HepG2 (cell line): ENCODE measurements around the gene CRTC2. TPM values are rescaled to one million over a fixed set of nuclear protein-coding genes. Genes with fewer than 3 reads are reported as not detected.

Experiments
- ARID2 ChIP-seq: sonication (generic); formaldehyde crosslinking; IDR thresholded peaks from 2 replicates; pipeline ENCODE4 v1.8.1; 2022; ENCODE audit warnings: mild to moderate bottlenecking, missing genetic modification reagents, borderline replicate concordance
- ATF7-NPFF ChIP-seq: sonication (generic); formaldehyde crosslinking; IDR thresholded peaks from 2 replicates; pipeline ENCODE4 v1.8.1; 2023; ENCODE audit warnings: mild to moderate bottlenecking, low read depth, missing genetic modification reagents, moderate library complexity
- CBX1 ChIP-seq: IDR thresholded peaks from one replicate; pipeline ENCODE4 v1.6.1; 2016; ENCODE audit warnings: antibody characterized with exemption, low read depth
- ELF3 ChIP-seq: IDR thresholded peaks from 2 replicates; pipeline ENCODE4 v1.6.1; 2016; ENCODE audit warnings: missing genetic modification reagents, missing compliant biosample characterization
- JARID2 ChIP-seq: sonication (generic); formaldehyde crosslinking; IDR thresholded peaks from 2 replicates; pipeline ENCODE4 v1.8.1; 2023; ENCODE audit warnings: missing genetic modification reagents, inconsistent platforms; ENCODE audit not compliant: insufficient replicate concordance
- LCORL ChIP-seq, 2 experiments: fragments of 450-650 bp in 1 of 2; sonication (generic) in 1 of 2; formaldehyde crosslinking in 1 of 2; IDR thresholded peaks; 2 replicates each; pipeline versions ENCODE4 v1.5.0 to v1.6.1; 2017 to 2020; ENCODE audit warnings: antibody characterized with exemption in 1 of 2, missing genetic modification reagents in 1 of 2
- RAD51 ChIP-seq: fragments of 450-650 bp; IDR thresholded peaks from 2 replicates; pipeline ENCODE4 v1.6.1; 2016; ENCODE audit warnings: borderline replicate concordance
- RELA ChIP-seq: sonication (generic); formaldehyde crosslinking; IDR thresholded peaks from 2 replicates; pipeline ENCODE4 v1.4.0; 2020; ENCODE audit warnings: missing genetic modification reagents
- RXRB ChIP-seq: IDR thresholded peaks from 2 replicates; pipeline ENCODE4 v1.6.1; 2016; ENCODE audit warnings: borderline replicate concordance, missing genetic modification reagents, missing compliant biosample characterization
- SIX1 ChIP-seq: sonication (generic); formaldehyde crosslinking; IDR thresholded peaks from 2 replicates; pipeline ENCODE4 v1.4.0; 2020; ENCODE audit warnings: missing genetic modification reagents, borderline replicate concordance
- SMARCE1 ChIP-seq: fragments of 450-650 bp; IDR thresholded peaks from 2 replicates; pipeline ENCODE4 v1.6.1; 2017; ENCODE audit warnings: borderline replicate concordance
- SP5 ChIP-seq: IDR thresholded peaks from 2 replicates; pipeline ENCODE4 v1.6.1; 2016; ENCODE audit warnings: low read depth, borderline replicate concordance
- SPEN ChIP-seq: sonication (generic); formaldehyde crosslinking; IDR thresholded peaks from 2 replicates; pipeline ENCODE4 v1.5.1; 2020; ENCODE audit warnings: low read depth, mild to moderate bottlenecking, missing genetic modification reagents
- ZBTB21 ChIP-seq: sonication (generic); formaldehyde crosslinking; IDR thresholded peaks from 2 replicates; pipeline ENCODE4 v1.4.0; 2020; ENCODE audit warnings: missing genetic modification reagents
- ZNF225 ChIP-seq: sonication (generic); formaldehyde crosslinking; IDR thresholded peaks from 2 replicates; pipeline ENCODE4 v1.4.0; 2020; ENCODE audit warnings: mild to moderate bottlenecking, missing genetic modification reagents
- ZNF460 ChIP-seq: sonication (generic); formaldehyde crosslinking; IDR thresholded peaks from 2 replicates; pipeline ENCODE4 v1.5.1; 2020; ENCODE audit warnings: missing genetic modification reagents, mild to moderate bottlenecking, borderline replicate concordance
- ZNF549 ChIP-seq: sonication (generic); formaldehyde crosslinking; IDR thresholded peaks from 2 replicates; pipeline ENCODE4 v1.5.0; 2020; ENCODE audit warnings: missing genetic modification reagents
- ZNF569 ChIP-seq: sonication (generic); formaldehyde crosslinking; IDR thresholded peaks from 2 replicates; pipeline ENCODE4 v1.5.0; 2020; ENCODE audit warnings: mild to moderate bottlenecking, missing genetic modification reagents, moderate library complexity, borderline replicate concordance
- ZNF598 ChIP-seq: sonication (generic); formaldehyde crosslinking; IDR thresholded peaks from 2 replicates; pipeline ENCODE4 v1.5.1; 2020; ENCODE audit warnings: mild to moderate bottlenecking, missing genetic modification reagents, borderline replicate concordance
- ZNF768 ChIP-seq: sonication (generic); formaldehyde crosslinking; IDR thresholded peaks from 2 replicates; pipeline ENCODE4 v1.4.0; 2020; ENCODE audit warnings: missing genetic modification reagents
- ZNF773 ChIP-seq: sonication (generic); formaldehyde crosslinking; IDR thresholded peaks from 2 replicates; pipeline ENCODE4 v1.4.0; 2020; ENCODE audit warnings: missing genetic modification reagents, borderline replicate concordance
- polyA plus RNA-seq, 8 experiments: library from polyadenylated mRNA; depleted of rRNA in 3 of 8; stranded (reverse) in 7 of 8; unstranded in 1 of 8; fragments of >200 nt; fragmentation: Illumina TruSeq in 4 of 8; extraction: Trizol in 4 of 8; gene quantifications; 2 replicates each; pipeline versions ENCODE4 v1.2.1 to v1.2.3, GENCODE V29; 2011 to 2016; ENCODE audit warnings: low read depth in 4 of 8, missing spikeins in 1 of 8, mixed read lengths in 1 of 8; ENCODE audit not compliant: insufficient read depth in 1 of 8
- total RNA-seq, 5 experiments: library from RNA; depleted of rRNA; stranded (reverse); fragments of >200 nt; fragmentation: Illumina TruSeq; extraction: Trizol; gene quantifications; 2 replicates each; pipeline ENCODE4 v1.2.3, GENCODE V29; 2016; ENCODE audit warnings: low read depth in 1 of 5
- TF ChIP-seq, protein P1 (sequence below): sonication (generic); formaldehyde crosslinking; IDR thresholded peaks from 2 replicates; pipeline ENCODE4 v1.5.0; 2020; ENCODE audit warnings: missing genetic modification reagents, mild to moderate bottlenecking, borderline replicate concordance
- TF ChIP-seq, protein P2 (sequence below): sonication (generic); formaldehyde crosslinking; IDR thresholded peaks from 2 replicates; pipeline ENCODE4 v1.5.1; 2020; ENCODE audit warnings: mild to moderate bottlenecking, moderate library complexity, missing genetic modification reagents
- TF ChIP-seq, protein P3 (sequence below): sonication (generic); formaldehyde crosslinking; IDR thresholded peaks from 2 replicates; pipeline ENCODE4 v1.5.0; 2020; ENCODE audit warnings: missing genetic modification reagents, mild to moderate bottlenecking, borderline replicate concordance
- TF ChIP-seq, protein P4 (sequence below): IDR thresholded peaks from 2 replicates; pipeline ENCODE4 v1.6.1; 2016; ENCODE audit warnings: low read depth
- TF ChIP-seq, protein P5 (sequence below): sonication (generic); formaldehyde crosslinking; IDR thresholded peaks from 2 replicates; pipeline ENCODE4 v1.8.1; 2023; ENCODE audit warnings: mild to moderate bottlenecking, missing genetic modification reagents, borderline replicate concordance

The CRTC2 gene
- total and polyA plus RNA-seq, 2 of the 13 experiments (the other 11 are each of a cell fraction or from before 2014, with no cell fraction given) = 6.1 to 26.7 TPM

DNA sequence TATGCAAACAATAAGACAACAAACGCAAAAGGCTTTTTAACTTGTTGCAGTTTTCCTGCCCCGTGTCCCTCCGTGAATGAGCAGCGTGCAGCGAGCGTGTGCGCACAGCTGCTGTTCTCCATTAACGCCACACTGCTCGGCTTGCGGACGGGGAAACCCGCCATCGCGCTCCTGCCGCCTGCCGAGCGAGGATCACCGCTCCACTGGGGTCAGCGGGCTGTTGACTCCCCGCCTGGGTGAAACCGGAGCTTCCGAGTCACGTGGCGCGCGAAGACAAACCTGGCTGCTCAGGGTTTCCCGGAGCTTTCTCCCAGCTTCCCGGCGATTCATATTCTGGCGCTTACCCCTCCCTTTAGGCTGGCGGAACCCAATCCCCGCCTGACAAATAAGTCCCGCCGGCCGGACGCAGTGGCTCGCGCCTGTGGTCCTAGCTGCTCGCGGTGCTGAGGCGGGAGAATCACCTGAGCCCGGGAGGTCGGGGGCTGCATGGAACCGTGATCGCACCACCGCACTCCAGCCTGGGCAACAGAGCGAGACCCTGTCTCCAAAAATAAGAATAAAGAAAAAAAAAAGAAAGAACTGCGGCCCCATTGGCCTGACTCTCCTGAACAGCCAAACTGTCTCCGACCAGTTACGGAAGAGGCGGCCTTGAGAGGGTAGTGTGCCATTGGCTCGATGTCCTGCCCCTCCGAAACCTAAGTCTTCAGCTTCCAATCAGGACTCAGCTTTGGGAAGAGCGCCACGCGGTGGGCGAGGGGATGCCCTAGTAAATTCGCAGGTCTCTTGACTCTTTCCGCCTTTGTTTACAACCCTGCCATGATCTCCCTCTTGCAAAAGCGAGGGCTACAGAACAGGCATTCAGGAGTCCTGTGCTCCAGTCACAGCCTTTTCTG is 8.9 kb upstream of the CRTC2 start, which contains the start of gene CREB3L4 (continued):
- TF ChIP-seq ZNF549 (CRISPR knock-in tag) (no peak), RELA (no peak), SMARCE1 (no peak), ELF3 (CRISPR knock-in tag) (peak; percentile 51), JARID2 (CRISPR knock-in tag) (no peak), CBX1 (peak; percentile 80), ZNF225 (CRISPR knock-in tag) (no peak), ZNF598 (CRISPR knock-in tag) (peak; percentile 19; the same call in 1 of the 2 replicates), ZNF569 (no peak), SP5 (CRISPR knock-in tag) (no peak), SPEN (CRISPR knock-in tag) (peak; percentile 71), RXRB (peak; percentile 61), LCORL (IDR thresholded peaks at IDR 0.05) (no peak), LCORL (CRISPR knock-in tag; IDR thresholded peaks at IDR 0.05) (peak; percentile 82), SIX1 (CRISPR knock-in tag) (peak; percentile 92), ZBTB21 (CRISPR knock-in tag) (no peak), RAD51 (peak; percentile 88), ZNF773 (CRISPR knock-in tag) (peak; percentile 84), ATF7-NPFF (CRISPR knock-in tag) (peak; percentile 72), ARID2 (CRISPR knock-in tag) (peak; percentile 93; the same call in 1 of the 2 replicates), ZNF768 (CRISPR knock-in tag) (peak; percentile 71; the same call in 1 of the 2 replicates), ZNF460 (CRISPR knock-in tag) (no peak)
- TF ChIP-seq, protein P1, sequence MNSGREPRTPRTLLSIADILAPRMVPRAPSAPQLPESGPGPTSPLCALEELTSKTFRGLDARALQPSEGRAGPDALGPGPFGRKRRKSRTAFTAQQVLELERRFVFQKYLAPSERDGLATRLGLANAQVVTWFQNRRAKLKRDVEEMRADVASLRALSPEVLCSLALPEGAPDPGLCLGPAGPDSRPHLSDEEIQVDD = peak; percentile 52; the same call in 1 of the 2 replicates
- TF ChIP-seq, protein P2, sequence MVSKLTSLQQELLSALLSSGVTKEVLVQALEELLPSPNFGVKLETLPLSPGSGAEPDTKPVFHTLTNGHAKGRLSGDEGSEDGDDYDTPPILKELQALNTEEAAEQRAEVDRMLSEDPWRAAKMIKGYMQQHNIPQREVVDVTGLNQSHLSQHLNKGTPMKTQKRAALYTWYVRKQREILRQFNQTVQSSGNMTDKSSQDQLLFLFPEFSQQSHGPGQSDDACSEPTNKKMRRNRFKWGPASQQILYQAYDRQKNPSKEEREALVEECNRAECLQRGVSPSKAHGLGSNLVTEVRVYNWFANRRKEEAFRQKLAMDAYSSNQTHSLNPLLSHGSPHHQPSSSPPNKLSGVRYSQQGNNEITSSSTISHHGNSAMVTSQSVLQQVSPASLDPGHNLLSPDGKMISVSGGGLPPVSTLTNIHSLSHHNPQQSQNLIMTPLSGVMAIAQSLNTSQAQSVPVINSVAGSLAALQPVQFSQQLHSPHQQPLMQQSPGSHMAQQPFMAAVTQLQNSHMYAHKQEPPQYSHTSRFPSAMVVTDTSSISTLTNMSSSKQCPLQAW (CRISPR knock-in tag) = peak; percentile 83
- TF ChIP-seq, protein P3, sequence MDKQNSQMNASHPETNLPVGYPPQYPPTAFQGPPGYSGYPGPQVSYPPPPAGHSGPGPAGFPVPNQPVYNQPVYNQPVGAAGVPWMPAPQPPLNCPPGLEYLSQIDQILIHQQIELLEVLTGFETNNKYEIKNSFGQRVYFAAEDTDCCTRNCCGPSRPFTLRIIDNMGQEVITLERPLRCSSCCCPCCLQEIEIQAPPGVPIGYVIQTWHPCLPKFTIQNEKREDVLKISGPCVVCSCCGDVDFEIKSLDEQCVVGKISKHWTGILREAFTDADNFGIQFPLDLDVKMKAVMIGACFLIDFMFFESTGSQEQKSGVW = no peak
- TF ChIP-seq, protein P4, sequence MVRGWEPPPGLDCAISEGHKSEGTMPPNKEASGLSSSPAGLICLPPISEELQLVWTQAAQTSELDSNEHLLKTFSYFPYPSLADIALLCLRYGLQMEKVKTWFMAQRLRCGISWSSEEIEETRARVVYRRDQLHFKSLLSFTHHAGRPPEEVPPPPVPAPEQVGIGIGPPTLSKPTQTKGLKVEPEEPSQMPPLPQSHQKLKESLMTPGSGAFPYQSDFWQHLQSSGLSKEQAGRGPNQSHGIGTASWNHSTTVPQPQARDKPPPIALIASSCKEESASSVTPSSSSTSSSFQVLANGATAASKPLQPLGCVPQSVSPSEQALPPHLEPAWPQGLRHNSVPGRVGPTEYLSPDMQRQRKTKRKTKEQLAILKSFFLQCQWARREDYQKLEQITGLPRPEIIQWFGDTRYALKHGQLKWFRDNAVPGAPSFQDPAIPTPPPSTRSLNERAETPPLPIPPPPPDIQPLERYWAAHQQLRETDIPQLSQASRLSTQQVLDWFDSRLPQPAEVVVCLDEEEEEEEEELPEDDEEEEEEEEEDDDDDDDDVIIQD (CRISPR knock-in tag) = no peak
- TF ChIP-seq, protein P5, sequence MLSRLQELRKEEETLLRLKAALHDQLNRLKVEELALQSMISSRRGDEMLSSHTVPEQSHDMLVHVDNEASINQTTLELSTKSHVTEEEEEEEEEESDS (CRISPR knock-in tag) = no peak
